ENCODE data around the gene KCNB1. TPM values are rescaled to one million over a fixed set of nuclear protein-coding genes. Genes with fewer than 3 reads are reported as not detected.

Gene KCNB1
- polyA plus RNA-seq, 1 experiment: 0.13 TPM

- DNase-seq (ENCODE audit: low read depth): no peak
- POLR2A ChIA-PET: no interaction called here
These were observed 100.6 kb downstream of the KCNB1 start for GRCh38 chr20:49381558-49382493.

GRCh38 chr20:49380337-49380780 is 102.1 kb downstream of the KCNB1 start:
- no peak for DNase-seq (ENCODE audit: low read depth)
- no peak overlapping the region for H3K4me3 ChIP-seq (ENCODE audit: low read depth, low read length)
- ChIA-PET POLR2A (no interaction called here), CTCF (interaction anchor here (0.8 to 1.6 kb wide), 2 partner anchors 12 to 27 kb away, joined by 3 to 4 read pairs; no protein-coding TSS in a partner anchor)
- H3K27me3 ChIP-seq (ENCODE audit: control insufficient read depth, insufficient read depth, low read length): peaks cover 5% of the 10 kb centered on the region; the same call in 1 of the 2 replicates
- no peaks in the 10 kb centered on the region for H3K36me3 ChIP-seq (ENCODE audit: control insufficient read depth, insufficient read depth, low read length)
- TF ChIP-seq CTCF (IDR thresholded peaks at IDR 0.05; ENCODE audit: insufficient read depth, low read depth, low read length): no peak

More at GRCh38 chr20:49381558-49382493, 100.6 kb downstream of the KCNB1 start:
- no peak for TF ChIP-seq CTCF (IDR thresholded peaks at IDR 0.05; ENCODE audit: insufficient read depth, low read depth, low read length)
- no peaks in the 10 kb centered on the region for H3K36me3 ChIP-seq (ENCODE audit: control insufficient read depth, insufficient read depth, low read length)
- H3K4me3 ChIP-seq (ENCODE audit: low read depth, low read length): no peak overlapping the region
- CTCF ChIA-PET: interaction anchor here (0.6 to 4.7 kb wide), 6 partner anchors 13 to 460 kb away, joined by 3 to 41 read pairs (median 3); no protein-coding TSS in a partner anchor
- peaks cover 5% of the 10 kb centered on the region; the same call in 1 of the 2 replicates for H3K27me3 ChIP-seq (ENCODE audit: control insufficient read depth, insufficient read depth, low read length)

- POLR2A ChIA-PET: no interaction called here
- Histone ChIP-seq H3K4me3 (ENCODE audit: low read depth, low read length) (no peak overlapping the region), H3K27me3 (ENCODE audit: control insufficient read depth, insufficient read depth, low read length) (peaks cover 5% of the 10 kb centered on the region; the same call in 1 of the 2 replicates), H3K36me3 (ENCODE audit: control insufficient read depth, insufficient read depth, low read length) (no peaks in the 10 kb centered on the region)
- TF ChIP-seq CTCF (IDR thresholded peaks at IDR 0.05; ENCODE audit: insufficient read depth, low read depth, low read length): no peak
- DNase-seq (ENCODE audit: low read depth): no peak
- CTCF ChIA-PET: interaction anchor here (0.8 kb wide), 1 partner anchor 11 kb away, joined by 3 read pairs; no protein-coding TSS in a partner anchor
These were observed 103.1 kb downstream of the KCNB1 start for GRCh38 chr20:49379338-49379737.

GRCh38 chr20:49377326-49377725 is 105.1 kb downstream of the KCNB1 start:
- Histone ChIP-seq H3K4me3 (ENCODE audit: low read depth, low read length) (no peak overlapping the region), H3K27me3 (ENCODE audit: control insufficient read depth, insufficient read depth, low read length) (peaks cover 4% of the 10 kb centered on the region; the same call in 1 of the 2 replicates), H3K36me3 (ENCODE audit: control insufficient read depth, insufficient read depth, low read length) (no peaks in the 10 kb centered on the region)
- DNase-seq (ENCODE audit: low read depth): no peak
- POLR2A ChIA-PET: no interaction called here
- CTCF ChIA-PET: interaction anchor here (0.9 kb wide), 1 partner anchor 157 kb away, joined by 3 read pairs; no protein-coding TSS in a partner anchor
- no peak for TF ChIP-seq CTCF (IDR thresholded peaks at IDR 0.05; ENCODE audit: insufficient read depth, low read depth, low read length)

- Histone ChIP-seq H3K4me3 (ENCODE audit: low read depth, low read length) (no peak overlapping the region), H3K36me3 (ENCODE audit: control insufficient read depth, insufficient read depth, low read length) (no peaks in the 10 kb centered on the region), H3K27me3 (ENCODE audit: control insufficient read depth, insufficient read depth, low read length) (peaks cover 8% of the 10 kb centered on the region; the same call in 1 of the 2 replicates)
- ChIA-PET POLR2A (no interaction called here), CTCF (interaction anchor here (4.4 kb wide), 1 partner anchor 9 kb away, joined by 28 read pairs; no protein-coding TSS in a partner anchor)
- DNase-seq (ENCODE audit: low read depth): no peak
- TF ChIP-seq CTCF (IDR thresholded peaks at IDR 0.05; ENCODE audit: insufficient read depth, low read depth, low read length): no peak
These were observed 107.3 kb downstream of the KCNB1 start for GRCh38 chr20:49375170-49375569.

Data from BJ (cell line).